HEK293 (cell line): ENCODE data around the gene ANKS6.

Experiments used
- CTCF ChIA-PET: fragments of 350-600 bp; formaldehyde crosslinking; extraction: SDS; loops from one replicate; lab custom pipeline; 2021; ENCODE audit warnings: antibody characterized with exemption; lab: Yijun Ruan, JAX
- POLR2A ChIA-PET: fragments of 300-600 bp; formaldehyde crosslinking; extraction: SDS; loops from one replicate; lab custom pipeline; 2020; ENCODE audit warnings: antibody characterized with exemption, inconsistent platforms; lab: Yijun Ruan, JAX
- H3K27ac ChIP-seq: fragments of 200-500 bp; sonication (Bioruptor generic); 2 replicates; pipeline ENCODE4 v1.5.1; 2014; ENCODE audit warnings: low read depth, low read length, control low read depth, inconsistent platforms; ENCODE audit errors: extremely low read depth
- H3K36me3 ChIP-seq, 2 experiments: fragments of 200-500 bp in 1 of 2; sonication (Bioruptor generic) in 1 of 2; 1 replicate in 1 of 2; 2 replicates in 1 of 2; pipeline ENCODE4 v1.5.1; 2014 to 2017; ENCODE audit warnings: inconsistent platforms in 2 of 2, low read length in 2 of 2; ENCODE audit not compliant: control insufficient read depth in 2 of 2, insufficient read depth in 1 of 2
- H3K4me1 ChIP-seq: fragments of 200-500 bp; sonication (Bioruptor generic); 2 replicates; pipeline ENCODE4 v1.5.1; 2014; ENCODE audit warnings: mild to moderate bottlenecking, low read length, inconsistent platforms; ENCODE audit not compliant: control insufficient read depth, insufficient read depth
- H3K4me3 ChIP-seq: 2 replicates; pipeline ENCODE4 v1.5.1; 2011; ENCODE audit warnings: low read depth, mild to moderate bottlenecking, control low read depth, low read length, moderate library complexity
- H3K9me3 ChIP-seq: fragments of 200-500 bp; sonication (Bioruptor generic); 2 replicates; pipeline ENCODE4 v1.5.1; 2014; ENCODE audit warnings: low read depth, low read length, inconsistent platforms; ENCODE audit not compliant: control insufficient read depth, insufficient read depth
- BCL11A ChIP-seq: fragments of 450-650 bp; formaldehyde crosslinking; IDR thresholded peaks from 2 replicates; pipeline ENCODE4 v1.5.1; 2016; ENCODE audit warnings: low read depth, missing biosample characterization, missing genetic modification characterization
- BCL11B ChIP-seq: fragments of 450-650 bp; formaldehyde crosslinking; IDR thresholded peaks from 2 replicates; pipeline ENCODE4 v1.5.1; 2016; ENCODE audit warnings: low read depth, missing biosample characterization, missing genetic modification characterization
- PRDM1 ChIP-seq: fragments of 450-650 bp; formaldehyde crosslinking; IDR thresholded peaks from 2 replicates; pipeline ENCODE4; 2016; ENCODE audit warnings: missing biosample characterization, missing genetic modification characterization
- ZFP69B ChIP-seq: fragments of 450-650 bp; formaldehyde crosslinking; IDR thresholded peaks from 2 replicates; pipeline ENCODE4 v1.5.1; 2016; ENCODE audit warnings: missing biosample characterization, missing genetic modification characterization
- ZNF140 ChIP-seq: fragments of 450-650 bp; formaldehyde crosslinking; IDR thresholded peaks from 2 replicates; pipeline ENCODE4 v1.5.1; 2016; ENCODE audit warnings: missing biosample characterization, missing genetic modification characterization
- ZNF24 ChIP-seq: fragments of 450-650 bp; formaldehyde crosslinking; IDR thresholded peaks from 2 replicates; pipeline ENCODE4 v1.5.1; 2016; ENCODE audit warnings: missing biosample characterization, missing genetic modification characterization
- ZNF311 ChIP-seq: fragments of 450-650 bp; formaldehyde crosslinking; IDR thresholded peaks from 2 replicates; pipeline ENCODE4 v1.5.1; 2017; ENCODE audit warnings: missing biosample characterization, missing genetic modification characterization, borderline replicate concordance
- ZNF530 ChIP-seq: fragments of 450-650 bp; formaldehyde crosslinking; IDR thresholded peaks from 2 replicates; pipeline ENCODE4 v1.5.1; 2016; ENCODE audit warnings: low read depth, missing biosample characterization, missing genetic modification characterization
- ZNF544 ChIP-seq: fragments of 450-650 bp; formaldehyde crosslinking; IDR thresholded peaks from 2 replicates; pipeline ENCODE4 v1.5.0; 2017; ENCODE audit warnings: missing biosample characterization, missing genetic modification characterization
- ZNF548 ChIP-seq: fragments of 450-650 bp; formaldehyde crosslinking; IDR thresholded peaks from 2 replicates; pipeline ENCODE4 v1.5.1; 2016; ENCODE audit warnings: missing biosample characterization, missing genetic modification characterization
- ZNF747 ChIP-seq: fragments of 450-650 bp; formaldehyde crosslinking; IDR thresholded peaks from 2 replicates; pipeline ENCODE4 v1.5.1; 2016; ENCODE audit warnings: missing biosample characterization, missing genetic modification characterization
- ZNF792 ChIP-seq: fragments of 450-650 bp; formaldehyde crosslinking; IDR thresholded peaks from 2 replicates; pipeline ENCODE4 v1.5.1; 2016; ENCODE audit warnings: missing biosample characterization, missing genetic modification characterization
- ZNF837 ChIP-seq: fragments of 450-650 bp; formaldehyde crosslinking; IDR thresholded peaks from 2 replicates; pipeline ENCODE4 v1.5.1; 2016; ENCODE audit warnings: missing biosample characterization, missing genetic modification characterization
- TF ChIP-seq, protein P1 (sequence below): fragments of 450-650 bp; formaldehyde crosslinking; conservative IDR thresholded peaks from 2 replicates; pipeline ENCODE4 v1.5.1; 2016; ENCODE audit warnings: low read depth, missing biosample characterization, missing genetic modification characterization
- TF ChIP-seq, protein P2 (sequence below): fragments of 450-650 bp; formaldehyde crosslinking; IDR thresholded peaks from 2 replicates; pipeline ENCODE4 v1.5.1; 2016; ENCODE audit warnings: missing biosample characterization, missing genetic modification characterization
- TF ChIP-seq, protein P3 (sequence below): fragments of 450-650 bp; formaldehyde crosslinking; IDR thresholded peaks from 2 replicates; pipeline ENCODE4 v1.5.1; 2017; ENCODE audit warnings: missing biosample characterization, missing genetic modification characterization

Gene ANKS6

DNA sequence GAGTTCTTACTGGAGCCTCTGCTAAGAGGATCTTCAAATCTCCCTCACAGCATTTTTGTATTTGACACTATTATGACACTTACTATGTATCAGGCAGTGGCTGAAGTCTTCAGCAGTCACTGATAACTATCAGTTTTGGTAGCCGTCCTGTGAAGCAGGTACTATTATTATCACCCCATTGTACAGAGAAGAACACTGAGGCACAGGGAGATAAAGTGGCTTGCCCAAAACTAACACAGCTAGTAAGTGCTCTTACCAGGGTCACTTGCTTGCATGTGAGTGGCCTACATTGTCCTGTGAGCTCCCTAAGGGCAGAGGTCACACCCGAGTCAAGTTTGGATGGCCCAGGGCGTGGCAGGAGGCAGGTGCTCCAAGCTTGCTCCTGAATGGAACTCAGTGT lies 104.5 kb downstream of the ANKS6 start:
- POLR2A ChIA-PET: interaction anchor here (0.7 kb wide), 1 partner anchor 8 kb away, joined by 3 read pairs; no protein-coding TSS in a partner anchor
- Histone ChIP-seq H3K27ac (no peak overlapping the region), H3K9me3 (no peaks in the 10 kb centered on the region), H3K4me1 (no peaks in the 10 kb centered on the region), H3K36me3 (no peaks in the 10 kb centered on the region), H3K4me3 (no peak overlapping the region)
- CTCF ChIA-PET: no interaction called here
- TF ChIP-seq ZFP69B: no peak
- no peak for TF ChIP-seq ZNF837 (tag by site-specific recombination)
- TF ChIP-seq, protein P1, sequence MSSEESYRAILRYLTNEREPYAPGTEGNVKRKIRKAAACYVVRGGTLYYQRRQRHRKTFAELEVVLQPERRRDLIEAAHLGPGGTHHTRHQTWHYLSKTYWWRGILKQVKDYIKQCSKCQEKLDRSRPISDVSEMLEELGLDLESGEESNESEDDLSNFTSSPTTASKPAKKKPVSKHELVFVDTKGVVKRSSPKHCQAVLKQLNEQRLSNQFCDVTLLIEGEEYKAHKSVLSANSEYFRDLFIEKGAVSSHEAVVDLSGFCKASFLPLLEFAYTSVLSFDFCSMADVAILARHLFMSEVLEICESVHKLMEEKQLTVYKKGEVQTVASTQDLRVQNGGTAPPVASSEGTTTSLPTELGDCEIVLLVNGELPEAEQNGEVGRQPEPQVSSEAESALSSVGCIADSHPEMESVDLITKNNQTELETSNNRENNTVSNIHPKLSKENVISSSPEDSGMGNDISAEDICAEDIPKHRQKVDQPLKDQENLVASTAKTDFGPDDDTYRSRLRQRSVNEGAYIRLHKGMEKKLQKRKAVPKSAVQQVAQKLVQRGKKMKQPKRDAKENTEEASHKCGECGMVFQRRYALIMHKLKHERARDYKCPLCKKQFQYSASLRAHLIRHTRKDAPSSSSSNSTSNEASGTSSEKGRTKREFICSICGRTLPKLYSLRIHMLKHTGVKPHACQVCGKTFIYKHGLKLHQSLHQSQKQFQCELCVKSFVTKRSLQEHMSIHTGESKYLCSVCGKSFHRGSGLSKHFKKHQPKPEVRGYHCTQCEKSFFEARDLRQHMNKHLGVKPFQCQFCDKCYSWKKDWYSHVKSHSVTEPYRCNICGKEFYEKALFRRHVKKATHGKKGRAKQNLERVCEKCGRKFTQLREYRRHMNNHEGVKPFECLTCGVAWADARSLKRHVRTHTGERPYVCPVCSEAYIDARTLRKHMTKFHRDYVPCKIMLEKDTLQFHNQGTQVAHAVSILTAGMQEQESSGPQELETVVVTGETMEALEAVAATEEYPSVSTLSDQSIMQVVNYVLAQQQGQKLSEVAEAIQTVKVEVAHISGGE: no peak
- TF ChIP-seq ZNF747: no peak
- TF ChIP-seq ZNF311 (tag by site-specific recombination): no peak
- no peak for TF ChIP-seq ZNF24 (tag by site-specific recombination)
- no peak for TF ChIP-seq ZNF792 (tag by site-specific recombination)

DNA sequence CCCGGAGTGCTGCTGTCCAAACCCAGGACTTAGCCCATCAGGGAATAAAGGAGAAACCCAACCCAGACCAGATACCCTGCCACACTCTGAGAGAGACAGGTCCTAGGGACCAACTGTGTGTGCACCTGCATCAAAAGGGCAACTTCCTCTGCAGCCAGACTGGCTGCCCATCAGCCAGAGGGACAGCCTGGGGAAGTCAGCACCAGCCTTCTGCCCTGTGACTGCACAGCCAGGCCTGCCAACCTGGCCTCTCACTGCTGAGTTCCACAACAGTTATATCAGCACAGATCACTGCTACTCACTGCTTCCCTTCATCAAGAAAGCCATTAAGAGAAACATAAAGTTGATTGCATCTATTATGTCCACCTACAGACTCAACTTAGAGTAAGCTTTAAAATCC lies 105.7 kb downstream of the ANKS6 start:
- no peak for TF ChIP-seq ZNF548 (tag by site-specific recombination)
- TF ChIP-seq, protein P2, sequence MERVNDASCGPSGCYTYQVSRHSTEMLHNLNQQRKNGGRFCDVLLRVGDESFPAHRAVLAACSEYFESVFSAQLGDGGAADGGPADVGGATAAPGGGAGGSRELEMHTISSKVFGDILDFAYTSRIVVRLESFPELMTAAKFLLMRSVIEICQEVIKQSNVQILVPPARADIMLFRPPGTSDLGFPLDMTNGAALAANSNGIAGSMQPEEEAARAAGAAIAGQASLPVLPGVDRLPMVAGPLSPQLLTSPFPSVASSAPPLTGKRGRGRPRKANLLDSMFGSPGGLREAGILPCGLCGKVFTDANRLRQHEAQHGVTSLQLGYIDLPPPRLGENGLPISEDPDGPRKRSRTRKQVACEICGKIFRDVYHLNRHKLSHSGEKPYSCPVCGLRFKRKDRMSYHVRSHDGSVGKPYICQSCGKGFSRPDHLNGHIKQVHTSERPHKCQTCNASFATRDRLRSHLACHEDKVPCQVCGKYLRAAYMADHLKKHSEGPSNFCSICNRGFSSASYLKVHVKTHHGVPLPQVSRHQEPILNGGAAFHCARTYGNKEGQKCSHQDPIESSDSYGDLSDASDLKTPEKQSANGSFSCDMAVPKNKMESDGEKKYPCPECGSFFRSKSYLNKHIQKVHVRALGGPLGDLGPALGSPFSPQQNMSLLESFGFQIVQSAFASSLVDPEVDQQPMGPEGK (tag by site-specific recombination): no peak
- TF ChIP-seq, protein P3, sequence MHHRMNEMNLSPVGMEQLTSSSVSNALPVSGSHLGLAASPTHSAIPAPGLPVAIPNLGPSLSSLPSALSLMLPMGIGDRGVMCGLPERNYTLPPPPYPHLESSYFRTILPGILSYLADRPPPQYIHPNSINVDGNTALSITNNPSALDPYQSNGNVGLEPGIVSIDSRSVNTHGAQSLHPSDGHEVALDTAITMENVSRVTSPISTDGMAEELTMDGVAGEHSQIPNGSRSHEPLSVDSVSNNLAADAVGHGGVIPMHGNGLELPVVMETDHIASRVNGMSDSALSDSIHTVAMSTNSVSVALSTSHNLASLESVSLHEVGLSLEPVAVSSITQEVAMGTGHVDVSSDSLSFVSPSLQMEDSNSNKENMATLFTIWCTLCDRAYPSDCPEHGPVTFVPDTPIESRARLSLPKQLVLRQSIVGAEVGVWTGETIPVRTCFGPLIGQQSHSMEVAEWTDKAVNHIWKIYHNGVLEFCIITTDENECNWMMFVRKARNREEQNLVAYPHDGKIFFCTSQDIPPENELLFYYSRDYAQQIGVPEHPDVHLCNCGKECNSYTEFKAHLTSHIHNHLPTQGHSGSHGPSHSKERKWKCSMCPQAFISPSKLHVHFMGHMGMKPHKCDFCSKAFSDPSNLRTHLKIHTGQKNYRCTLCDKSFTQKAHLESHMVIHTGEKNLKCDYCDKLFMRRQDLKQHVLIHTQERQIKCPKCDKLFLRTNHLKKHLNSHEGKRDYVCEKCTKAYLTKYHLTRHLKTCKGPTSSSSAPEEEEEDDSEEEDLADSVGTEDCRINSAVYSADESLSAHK (tag by site-specific recombination): no peak
- no peak overlapping the region for H3K27ac ChIP-seq
- CTCF ChIA-PET: no interaction called here
- H3K4me1 ChIP-seq: no peaks in the 10 kb centered on the region
- no peaks in the 10 kb centered on the region for H3K9me3 ChIP-seq
- H3K36me3 ChIP-seq: no peaks in the 10 kb centered on the region
- POLR2A ChIA-PET: no interaction called here
- H3K4me3 ChIP-seq: no peak overlapping the region

DNA sequence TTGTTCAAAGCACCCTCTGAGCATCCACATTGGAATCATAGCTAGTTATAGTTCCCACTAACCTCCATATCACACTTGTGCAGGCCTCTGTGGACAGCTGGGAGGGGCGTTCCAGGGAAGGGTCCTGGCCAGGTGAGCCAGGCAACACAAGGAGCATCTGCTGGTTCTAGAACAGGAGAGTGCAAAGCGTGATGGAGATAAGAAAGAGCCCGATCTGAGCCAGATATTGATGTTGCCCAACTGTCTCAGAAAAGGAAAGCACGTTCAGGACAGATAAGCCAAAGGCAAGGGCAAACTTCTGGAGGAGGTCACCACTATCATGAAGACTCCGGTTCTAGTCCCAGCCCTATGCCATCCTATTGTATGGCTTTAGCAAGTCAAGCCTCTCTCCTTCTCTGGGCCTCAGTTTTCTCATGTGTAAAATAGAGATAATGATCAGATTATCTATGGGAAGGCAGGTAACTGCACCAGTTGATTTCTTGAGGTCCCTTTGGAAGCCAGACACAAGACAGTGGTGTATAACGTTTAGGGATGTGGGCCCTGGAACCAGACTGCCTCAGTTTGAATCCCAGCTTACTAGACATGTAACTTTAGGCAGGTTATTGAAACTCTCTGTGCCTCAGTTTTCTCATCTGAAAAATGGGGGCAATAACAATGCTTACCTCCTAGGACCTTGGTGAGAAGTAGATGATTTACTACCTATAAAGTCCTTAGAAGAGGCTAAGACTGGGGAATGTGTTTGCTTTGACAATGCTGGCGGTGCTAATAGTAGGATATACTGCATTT lies 107.5 kb downstream of the ANKS6 start:
- no peak overlapping the region for H3K27ac ChIP-seq
- H3K4me1 ChIP-seq: no peaks in the 10 kb centered on the region
- ChIA-PET CTCF (interaction anchor here (0.7 to 1.3 kb wide), 2 partner anchors 10 to 102 kb away, joined by 3 read pairs; no protein-coding TSS in a partner anchor), POLR2A (no interaction called here)
- H3K36me3 ChIP-seq: no peaks in the 10 kb centered on the region
- TF ChIP-seq BCL11B (tag by site-specific recombination) (no peak), BCL11A (no peak), PRDM1 (tag by site-specific recombination) (no peak), ZNF530 (tag by site-specific recombination) (no peak), ZNF544 (no peak), ZNF140 (tag by site-specific recombination) (no peak)
- H3K4me3 ChIP-seq: no peak overlapping the region
- H3K9me3 ChIP-seq: no peaks in the 10 kb centered on the region
